M059J (cell line): ENCODE data around the gene STK39. TPM values are rescaled to one million over a fixed set of nuclear protein-coding genes. Genes with fewer than 3 reads are reported as not detected.

ENCODE experiments used
- DNase-seq: peaks from one replicate; pipeline ENCODE4 v3.0.0-alpha.2; 2012; ENCODE audit warnings: low read depth
- total RNA-seq: library from RNA; depleted of rRNA; stranded (reverse); fragments of >200 nt; shearing (Covaris generic); gene quantifications from 2 replicates; pipeline ENCODE4 v1.2.3, GENCODE V29; 2014

Gene STK39
- total RNA-seq, 1 experiment from 2014 or later = 14.4 TPM

GRCh38 chr2:168210216-168210894 lies 37.0 kb downstream of the STK39 start:
- no peak for DNase-seq

- no peak for DNase-seq
Measured at GRCh38 chr2:168208652-168209051, 38.7 kb downstream of the STK39 start.

- no peak for DNase-seq
Measured at GRCh38 chr2:168207851-168208250, 39.5 kb downstream of the STK39 start.

GRCh38 chr2:168203762-168204693 lies 43.4 kb downstream of the STK39 start:
- DNase-seq = no peak

GRCh38 chr2:168201584-168202116 lies 45.7 kb downstream of the STK39 start:
- DNase-seq = no peak

- DNase-seq = no peak
Measured at GRCh38 chr2:168200930-168201583, 46.3 kb downstream of the STK39 start.

GRCh38 chr2:168198476-168199207 lies 48.8 kb downstream of the STK39 start:
- DNase-seq = no peak

GRCh38 chr2:168196764-168197180 lies 50.6 kb downstream of the STK39 start:
- no peak for DNase-seq

GRCh38 chr2:168194784-168195522 lies 52.4 kb downstream of the STK39 start:
- no peak for DNase-seq

- DNase-seq = peak; percentile 78
Measured at GRCh38 chr2:168192839-168193616, 54.4 kb downstream of the STK39 start.

GRCh38 chr2:168191955-168192785 lies 55.2 kb downstream of the STK39 start:
- no peak for DNase-seq

- no peak for DNase-seq
Measured at GRCh38 chr2:168190590-168191336, 56.6 kb downstream of the STK39 start.

GRCh38 chr2:168189835-168190569 lies 57.4 kb downstream of the STK39 start:
- DNase-seq = peak; percentile 79

GRCh38 chr2:168188002-168188401 lies 59.4 kb downstream of the STK39 start:
- no peak for DNase-seq

GRCh38 chr2:168186452-168186851 lies 60.9 kb downstream of the STK39 start:
- no peak for DNase-seq

GRCh38 chr2:168185583-168186274 lies 61.7 kb downstream of the STK39 start:
- DNase-seq = no peak
